Esophagus muscularis mucosa (tissue), 4 donors: ENCODE measurements around the gene CHCHD5. TPM values are rescaled to one million over a fixed set of nuclear protein-coding genes. Genes with fewer than 3 reads are reported as not detected.

Experiments used
- DNase-seq: peaks from one replicate; pipeline ENCODE4 v3.0.0-alpha.2; 2017; ENCODE audit errors: extremely low spot score
- H3K27ac ChIP-seq, 4 donors: fragments of 200-600 bp; sonication (generic); replicated peaks in 1 of 4; 1 replicate in 3 of 4; 2 replicates in 1 of 4; pipeline ENCODE4 v1.5.1; 2016 to 2019; ENCODE audit warnings: mild to moderate bottlenecking in 1 of 4
- H3K27me3 ChIP-seq, 4 donors: fragments of 200-600 bp; sonication (generic); one replicate each; pipeline versions ENCODE4 v1.5.1 to v1.6.0; 2016 to 2019
- H3K36me3 ChIP-seq, 4 donors: fragments of 200-600 bp; sonication (generic); one replicate each; pipeline ENCODE4 v1.5.1; 2016 to 2019
- H3K4me1 ChIP-seq, 4 donors: fragments of 200-600 bp; sonication (generic); one replicate each; pipeline ENCODE4 v1.5.1; 2016 to 2019
- H3K4me3 ChIP-seq, 4 donors: fragments of 200-600 bp; sonication (generic); 1 replicate in 2 of 4; 2 replicates in 2 of 4; pipeline ENCODE4 v1.5.1; 2016 to 2019; ENCODE audit warnings: mild to moderate bottlenecking in 4 of 4, moderate library complexity in 1 of 4
- H3K9me3 ChIP-seq, 4 donors: fragments of 200-600 bp; sonication (generic); 1 replicate in 3 of 4; 2 replicates in 1 of 4; pipeline ENCODE4 v1.5.1; 2016 to 2019
- EP300 ChIP-seq: sonication (generic); formaldehyde crosslinking; IDR thresholded peaks from one replicate; pipeline ENCODE4 v1.6.1; 2017; ENCODE audit warnings: antibody characterized with exemption
- POLR2A ChIP-seq: fragments of 450-650 bp; IDR thresholded peaks from one replicate; pipeline ENCODE4 v1.6.1; 2017; ENCODE audit warnings: antibody characterized with exemption, moderate library complexity, mild to moderate bottlenecking, low read depth
- POLR2AphosphoS5 ChIP-seq, 2 donors: sonication (generic); formaldehyde crosslinking; IDR thresholded peaks; one replicate each; pipeline ENCODE4 v1.6.1; 2017; ENCODE audit warnings: antibody characterized with exemption in 2 of 2
- WGBS: methylation state at CpG from one replicate; pipeline ENCODE4 v1.1.5; 2018; 5-methylcytosine and 5-hydroxymethylcytosine counted together
- intact Hi-C: fragments of 100-400 bp; cut with DNase I; formaldehyde crosslinking; loops from one replicate; pipeline ENCODE4 v1.15.1; 2023
- total RNA-seq, 4 donors: library from RNA; depleted of rRNA; stranded (reverse); fragments of >200 nt; gene quantifications; one replicate each; pipeline versions ENCODE4 v1.1.0 to v1.2.1, GENCODE V29; 2016
- TF ChIP-seq, protein P1 (sequence below), 3 experiments: fragments of 200-600 bp in 2 of 3; fragments of 450-650 bp in 1 of 3; sonication (generic) in 2 of 3; IDR thresholded peaks; one replicate each; pipeline ENCODE4 v1.5.1; 2017 to 2019; ENCODE audit warnings: antibody characterized with exemption in 3 of 3, mild to moderate bottlenecking in 2 of 3, moderate library complexity in 1 of 3

CHCHD5 gene
- total RNA-seq, 4 donors from 2014 or later: 12.0 to 21.9 (median 16.1) TPM

DNA sequence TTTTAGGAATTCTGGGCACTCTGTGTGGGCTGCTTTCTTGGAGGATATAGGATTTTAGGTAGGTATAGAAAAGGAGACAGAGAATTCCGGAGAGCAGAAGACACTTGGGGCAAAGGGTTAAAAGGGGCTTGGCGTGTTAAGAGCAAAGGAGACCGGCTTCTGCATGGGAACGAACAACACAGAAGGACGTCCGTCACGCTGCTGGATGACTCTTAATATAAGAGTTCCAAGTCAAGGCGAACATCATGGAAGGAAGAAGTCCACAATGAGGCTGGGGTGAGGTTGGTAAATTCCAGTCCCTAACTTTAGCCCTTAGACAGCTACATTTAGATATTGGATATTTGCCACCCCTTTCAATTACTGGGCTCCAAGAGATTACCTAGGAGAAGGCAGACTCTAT, 45.4 kb downstream of the CHCHD5 start:
- Histone ChIP-seq H3K36me3 (no peaks in the 10 kb centered on the region), H3K9me3 (no peaks in the 10 kb centered on the region), H3K4me3 (no peak overlapping the region), H3K27me3 (no peaks in the 10 kb centered on the region), H3K4me1 (peaks cover 18 to 35% (median 27%) of the 10 kb centered on the region in 4 donors), H3K27ac (no peak overlapping the region)
- WGBS: 75% methylated on average over 8 of the region's 8 CpGs
- DNase-seq: peak; percentile 62
- no peak for TF ChIP-seq POLR2AphosphoS5 (IDR thresholded peaks at IDR 0.05)
- TF ChIP-seq, protein P1, sequence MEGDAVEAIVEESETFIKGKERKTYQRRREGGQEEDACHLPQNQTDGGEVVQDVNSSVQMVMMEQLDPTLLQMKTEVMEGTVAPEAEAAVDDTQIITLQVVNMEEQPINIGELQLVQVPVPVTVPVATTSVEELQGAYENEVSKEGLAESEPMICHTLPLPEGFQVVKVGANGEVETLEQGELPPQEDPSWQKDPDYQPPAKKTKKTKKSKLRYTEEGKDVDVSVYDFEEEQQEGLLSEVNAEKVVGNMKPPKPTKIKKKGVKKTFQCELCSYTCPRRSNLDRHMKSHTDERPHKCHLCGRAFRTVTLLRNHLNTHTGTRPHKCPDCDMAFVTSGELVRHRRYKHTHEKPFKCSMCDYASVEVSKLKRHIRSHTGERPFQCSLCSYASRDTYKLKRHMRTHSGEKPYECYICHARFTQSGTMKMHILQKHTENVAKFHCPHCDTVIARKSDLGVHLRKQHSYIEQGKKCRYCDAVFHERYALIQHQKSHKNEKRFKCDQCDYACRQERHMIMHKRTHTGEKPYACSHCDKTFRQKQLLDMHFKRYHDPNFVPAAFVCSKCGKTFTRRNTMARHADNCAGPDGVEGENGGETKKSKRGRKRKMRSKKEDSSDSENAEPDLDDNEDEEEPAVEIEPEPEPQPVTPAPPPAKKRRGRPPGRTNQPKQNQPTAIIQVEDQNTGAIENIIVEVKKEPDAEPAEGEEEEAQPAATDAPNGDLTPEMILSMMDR (IDR thresholded peaks at IDR 0.05): no peak
- TF ChIP-seq EP300: no peak
- no peak for TF ChIP-seq POLR2A
- intact Hi-C loops: no loop called here

DNA sequence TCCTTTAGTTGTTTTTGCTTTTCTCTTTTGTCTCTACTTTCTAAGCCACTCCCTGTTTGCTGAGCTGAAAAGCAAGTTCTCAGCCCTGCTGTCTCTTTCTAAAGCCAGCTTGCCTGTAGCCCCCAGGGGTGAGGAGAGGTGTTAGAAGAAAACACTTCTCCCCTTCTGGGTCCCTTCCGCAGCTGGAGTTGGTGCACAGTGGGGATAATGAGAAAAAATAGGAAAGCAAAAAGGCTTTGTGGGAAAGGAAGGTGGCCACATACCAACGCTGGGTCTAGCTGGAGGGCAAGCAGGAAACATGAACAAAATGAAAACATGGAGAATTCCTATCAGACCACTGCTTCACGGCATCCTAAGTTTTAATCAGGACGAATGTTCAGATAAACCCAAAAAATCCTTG, 45.9 kb downstream of the CHCHD5 start:
- Histone ChIP-seq H3K9me3 (no peaks in the 10 kb centered on the region), H3K4me1 (peaks cover 18 to 35% (median 27%) of the 10 kb centered on the region in 4 donors), H3K27ac (no peak overlapping the region), H3K4me3 (no peak overlapping the region), H3K36me3 (no peaks in the 10 kb centered on the region), H3K27me3 (no peaks in the 10 kb centered on the region)
- 68% methylated on average over 4 of the region's 4 CpGs for WGBS
- DNase-seq: peak; percentile 47
- TF ChIP-seq POLR2AphosphoS5 (IDR thresholded peaks at IDR 0.05): no peak
- TF ChIP-seq, protein P1 (IDR thresholded peaks at IDR 0.05): no peak
- no peak for TF ChIP-seq EP300
- TF ChIP-seq POLR2A: no peak
- intact Hi-C loops: no loop called here

DNA sequence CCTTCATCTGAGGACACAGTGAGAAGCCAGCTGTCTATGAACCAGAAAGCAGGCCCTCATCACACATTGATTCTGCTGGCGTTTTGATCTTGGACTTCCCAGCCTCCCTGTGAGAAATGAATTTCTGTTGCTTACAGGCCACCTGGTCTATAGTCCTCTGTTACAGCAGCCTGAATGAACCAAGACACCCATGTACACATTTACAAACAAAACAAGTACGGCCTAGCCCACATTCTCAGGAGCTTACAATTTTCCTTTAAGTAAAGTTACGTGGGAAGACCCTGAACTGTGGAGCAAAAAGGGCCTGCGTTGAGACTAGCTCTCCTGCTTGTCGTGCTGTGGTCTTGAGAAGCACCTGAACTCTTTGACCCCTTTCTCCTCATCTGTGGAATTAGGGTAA, 49.3 kb downstream of the CHCHD5 start:
- no peaks in the 10 kb centered on the region for H3K36me3 ChIP-seq
- 100% methylated on average over 5 of the region's 5 CpGs for WGBS
- no peak overlapping the region for H3K4me3 ChIP-seq
- DNase-seq: peak; percentile 82
- H3K27ac ChIP-seq: no peak overlapping the region
- no peaks in the 10 kb centered on the region for H3K27me3 ChIP-seq
- TF ChIP-seq POLR2AphosphoS5 (IDR thresholded peaks at IDR 0.05): no peak
- no peak for TF ChIP-seq POLR2A
- TF ChIP-seq EP300: no peak
- TF ChIP-seq, protein P1 (IDR thresholded peaks at IDR 0.05): no peak
- H3K4me1 ChIP-seq: peaks cover 4 to 14% (median 10%) of the 10 kb centered on the region in 4 donors
- intact Hi-C loops: no loop called here
- no peaks in the 10 kb centered on the region for H3K9me3 ChIP-seq

DNA sequence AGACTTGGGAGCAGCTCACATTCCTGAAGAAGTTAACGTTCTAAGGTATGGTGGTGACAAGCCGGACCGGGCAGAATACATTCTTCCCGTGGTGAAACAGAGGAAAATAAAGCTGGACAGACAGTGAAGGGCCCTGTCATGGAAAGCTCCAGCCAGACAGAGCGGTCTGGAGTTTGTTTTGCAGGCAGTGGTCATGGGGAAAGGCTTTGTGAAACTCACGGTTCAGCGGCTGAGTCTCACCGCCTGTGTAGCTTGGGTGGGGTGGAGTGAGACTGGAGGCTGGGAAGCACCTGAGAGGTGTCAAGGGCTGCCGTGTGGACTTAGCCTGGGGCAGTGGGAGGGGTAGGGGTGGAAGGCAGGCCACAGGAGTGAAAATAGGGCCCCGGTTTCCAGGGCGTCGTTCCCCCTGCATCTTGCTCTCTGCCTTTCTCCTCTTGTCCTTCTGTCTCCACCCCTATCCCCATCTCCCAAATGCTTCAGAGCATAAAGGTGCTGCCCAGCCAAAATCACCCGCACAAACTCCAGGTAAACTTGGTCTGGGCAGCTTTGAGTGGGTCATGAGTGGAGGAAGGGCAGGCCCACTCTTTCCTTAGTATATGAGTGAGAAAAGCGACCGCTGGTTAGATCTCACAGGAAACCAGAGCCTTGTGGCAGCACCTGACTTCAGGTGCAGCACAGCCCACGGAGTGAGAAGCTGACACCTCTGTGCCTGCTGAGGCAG, 49.9 kb downstream of the CHCHD5 start:
- 91% methylated on average over 16 of the region's 16 CpGs for WGBS
- Histone ChIP-seq H3K36me3 (no peaks in the 10 kb centered on the region), H3K27ac (no peak overlapping the region), H3K27me3 (no peaks in the 10 kb centered on the region), H3K4me1 (peaks cover 4 to 14% (median 10%) of the 10 kb centered on the region in 4 donors), H3K9me3 (no peaks in the 10 kb centered on the region), H3K4me3 (no peak overlapping the region)
- intact Hi-C loops: no loop called here
- peak; percentile 72 for DNase-seq
- TF ChIP-seq POLR2AphosphoS5 (IDR thresholded peaks at IDR 0.05): no peak
- TF ChIP-seq EP300: no peak
- no peak for TF ChIP-seq POLR2A
- TF ChIP-seq, protein P1 (IDR thresholded peaks at IDR 0.05): no peak

DNA sequence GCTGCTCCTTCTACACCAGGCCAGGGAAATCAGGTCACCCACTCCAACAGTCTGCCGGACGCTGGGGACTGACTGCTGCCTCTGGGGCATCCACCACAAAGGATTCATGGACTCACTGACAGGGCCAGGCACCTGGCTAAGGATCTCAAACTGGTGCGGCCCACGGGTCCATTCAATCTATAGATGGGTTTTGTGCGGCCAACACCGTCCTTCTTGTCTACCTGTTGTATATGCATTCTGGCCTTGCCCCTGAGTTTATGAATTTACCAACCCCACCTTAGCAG, 50.4 kb downstream of the CHCHD5 start:
- intact Hi-C loops: no loop called here
- no peak for TF ChIP-seq POLR2A
- no peak overlapping the region for H3K4me3 ChIP-seq
- H3K27me3 ChIP-seq: no peaks in the 10 kb centered on the region
- H3K9me3 ChIP-seq: no peaks in the 10 kb centered on the region
- no peak overlapping the region for H3K27ac ChIP-seq
- no peak for DNase-seq
- H3K4me1 ChIP-seq: peaks cover 4 to 14% (median 10%) of the 10 kb centered on the region in 4 donors
- no peaks in the 10 kb centered on the region for H3K36me3 ChIP-seq
- 91% methylated on average over 6 of the region's 6 CpGs for WGBS
